Measurements from ENCODE around the gene ST14. TPM values are rescaled to one million over a fixed set of nuclear protein-coding genes. Genes with fewer than 3 reads are reported as not detected.
"Not testable (repeated sequence)": the region's sequence is repeated elsewhere in the genome, so short reads cannot be mapped to it uniquely, and the experiment has no call there.

Gene ST14
- total RNA-seq, 1 experiment from 2014 or later: 0.30 TPM

DNA sequence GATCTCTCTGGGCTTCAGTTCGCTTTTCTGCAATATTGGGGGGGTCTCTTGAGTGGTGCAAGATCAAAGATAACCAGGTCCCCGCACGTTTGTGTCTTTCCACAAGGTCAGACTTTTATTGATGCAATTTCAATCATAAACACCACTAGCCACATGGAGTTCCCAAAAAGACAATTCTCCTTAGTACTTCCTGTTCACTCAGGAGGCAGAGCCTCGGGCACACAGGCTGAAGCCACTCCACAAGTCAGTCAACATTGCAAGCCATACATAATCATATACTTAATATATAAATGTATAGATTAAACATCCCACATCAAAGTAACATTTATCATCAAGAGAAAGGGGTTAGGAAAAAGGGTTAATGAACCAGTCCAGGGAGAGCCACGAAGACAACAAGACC, 12.0 kb downstream of the ST14 start:
- H3K27me3 ChIP-seq (replicated peaks; ENCODE audit: insufficient read depth, low read depth, low read length, poor library complexity): no peaks in the 10 kb centered on the region

DNA sequence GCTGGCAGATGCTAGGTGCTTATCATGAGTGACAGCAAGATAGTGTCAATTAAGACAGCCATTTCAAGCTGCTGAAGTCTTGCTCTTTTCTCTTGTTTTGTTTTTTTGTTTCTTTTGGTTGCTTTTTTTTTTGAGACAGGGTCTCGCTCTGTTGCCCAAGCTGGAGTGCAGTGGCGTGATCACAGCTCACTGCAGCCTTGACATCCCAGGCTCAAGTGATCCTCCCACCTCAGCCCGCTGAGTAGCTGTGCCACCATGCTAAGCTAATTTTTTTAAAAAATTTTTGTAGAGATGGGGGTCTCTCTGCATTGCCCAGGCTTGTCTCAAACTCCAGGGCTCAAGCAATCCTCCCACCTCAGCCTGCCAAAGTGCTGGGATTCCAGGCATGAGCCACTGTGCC, 12.4 kb downstream of the ST14 start:
- POLR2A ChIA-PET (ENCODE audit: low non-redundant PET); H3K27ac ChIP-seq (ENCODE audit: low read depth, low read length, poor library complexity, severe bottlenecking); H3K36me3 ChIP-seq (ENCODE audit: insufficient read depth, low read length, poor library complexity, severe bottlenecking); H3K9me3 ChIP-seq (ENCODE audit: low read depth, low read length, poor library complexity, severe bottlenecking); BruUV-seq (replicated peaks); CTCF ChIA-PET; DNase-seq (ENCODE audit: low spot score); H3K4me1 ChIP-seq (ENCODE audit: insufficient read depth, low read length, poor library complexity, severe bottlenecking); H3K27me3 ChIP-seq (replicated peaks; ENCODE audit: insufficient read depth, low read depth, low read length, poor library complexity); H3K4me3 ChIP-seq (ENCODE audit: low read depth, low read length, poor library complexity, severe bottlenecking); intact Hi-C loops (cut with micrococcal nuclease; ENCODE audit: unreplicated experiment): not testable (repeated sequence)

More for the DNA sequence above, 12.0 kb downstream of the ST14 start:
- Histone ChIP-seq H3K9me3 (ENCODE audit: low read depth, low read length, poor library complexity, severe bottlenecking) (no peaks in the 10 kb centered on the region), H3K36me3 (ENCODE audit: insufficient read depth, low read length, poor library complexity, severe bottlenecking) (no peaks in the 10 kb centered on the region), H3K4me3 (ENCODE audit: low read depth, low read length, poor library complexity, severe bottlenecking) (no peak overlapping the region), H3K4me1 (ENCODE audit: insufficient read depth, low read length, poor library complexity, severe bottlenecking) (no peaks in the 10 kb centered on the region), H3K27ac (ENCODE audit: low read depth, low read length, poor library complexity, severe bottlenecking) (no peak overlapping the region)
- no peak for DNase-seq (ENCODE audit: low spot score)
- intact Hi-C loops (cut with micrococcal nuclease; ENCODE audit: unreplicated experiment): no loop called here
- BruUV-seq (replicated peaks): no TSS peak
- POLR2A ChIA-PET (ENCODE audit: low non-redundant PET): no interaction called here
- CTCF ChIA-PET: no interaction called here
- TF ChIP-seq, protein P1, sequence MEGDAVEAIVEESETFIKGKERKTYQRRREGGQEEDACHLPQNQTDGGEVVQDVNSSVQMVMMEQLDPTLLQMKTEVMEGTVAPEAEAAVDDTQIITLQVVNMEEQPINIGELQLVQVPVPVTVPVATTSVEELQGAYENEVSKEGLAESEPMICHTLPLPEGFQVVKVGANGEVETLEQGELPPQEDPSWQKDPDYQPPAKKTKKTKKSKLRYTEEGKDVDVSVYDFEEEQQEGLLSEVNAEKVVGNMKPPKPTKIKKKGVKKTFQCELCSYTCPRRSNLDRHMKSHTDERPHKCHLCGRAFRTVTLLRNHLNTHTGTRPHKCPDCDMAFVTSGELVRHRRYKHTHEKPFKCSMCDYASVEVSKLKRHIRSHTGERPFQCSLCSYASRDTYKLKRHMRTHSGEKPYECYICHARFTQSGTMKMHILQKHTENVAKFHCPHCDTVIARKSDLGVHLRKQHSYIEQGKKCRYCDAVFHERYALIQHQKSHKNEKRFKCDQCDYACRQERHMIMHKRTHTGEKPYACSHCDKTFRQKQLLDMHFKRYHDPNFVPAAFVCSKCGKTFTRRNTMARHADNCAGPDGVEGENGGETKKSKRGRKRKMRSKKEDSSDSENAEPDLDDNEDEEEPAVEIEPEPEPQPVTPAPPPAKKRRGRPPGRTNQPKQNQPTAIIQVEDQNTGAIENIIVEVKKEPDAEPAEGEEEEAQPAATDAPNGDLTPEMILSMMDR (conservative IDR thresholded peaks at IDR 0.05; ENCODE audit: low read depth, low read length): no peak
- no peak for TF ChIP-seq EZH2 (IDR thresholded peaks at IDR 0.05; ENCODE audit: borderline replicate concordance, low read depth, low read length, poor library complexity, severe bottlenecking)

DNA sequence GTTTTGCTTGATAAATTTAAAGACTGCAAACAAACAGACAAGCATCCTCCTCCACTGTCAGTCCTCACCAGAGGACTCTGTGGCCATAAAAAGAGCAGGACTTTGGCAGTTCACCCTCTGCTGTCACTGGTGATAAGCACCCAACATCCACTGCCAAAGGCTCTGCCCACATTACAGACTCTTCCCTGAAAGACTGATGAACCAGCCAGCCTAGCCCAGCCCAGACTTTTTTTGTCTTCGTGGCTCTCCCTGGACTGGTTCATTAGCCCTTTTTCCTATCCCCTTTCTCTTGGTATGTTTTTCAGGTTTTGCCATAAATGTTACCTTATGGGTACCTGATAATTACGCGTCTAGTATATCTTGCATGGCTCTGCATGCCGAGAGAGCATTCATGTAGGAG, 15.1 kb downstream of the ST14 start:
- ChIA-PET POLR2A (ENCODE audit: low non-redundant PET) (no interaction called here), CTCF (no interaction called here)
- Histone ChIP-seq H3K4me3 (ENCODE audit: low read depth, low read length, poor library complexity, severe bottlenecking) (no peak overlapping the region), H3K27me3 (replicated peaks; ENCODE audit: insufficient read depth, low read depth, low read length, poor library complexity) (no peaks in the 10 kb centered on the region), H3K4me1 (ENCODE audit: insufficient read depth, low read length, poor library complexity, severe bottlenecking) (no peaks in the 10 kb centered on the region), H3K36me3 (ENCODE audit: insufficient read depth, low read length, poor library complexity, severe bottlenecking) (no peaks in the 10 kb centered on the region), H3K9me3 (ENCODE audit: low read depth, low read length, poor library complexity, severe bottlenecking) (no peaks in the 10 kb centered on the region), H3K27ac (ENCODE audit: low read depth, low read length, poor library complexity, severe bottlenecking) (no peak overlapping the region)
- no TSS peak for BruUV-seq (replicated peaks)
- DNase-seq (ENCODE audit: low spot score): no peak
- intact Hi-C loops (cut with micrococcal nuclease; ENCODE audit: unreplicated experiment): no loop called here
- TF ChIP-seq, protein P1 (conservative IDR thresholded peaks at IDR 0.05; ENCODE audit: low read depth, low read length): no peak
- TF ChIP-seq EZH2 (IDR thresholded peaks at IDR 0.05; ENCODE audit: borderline replicate concordance, low read depth, low read length, poor library complexity, severe bottlenecking): no peak

DNA sequence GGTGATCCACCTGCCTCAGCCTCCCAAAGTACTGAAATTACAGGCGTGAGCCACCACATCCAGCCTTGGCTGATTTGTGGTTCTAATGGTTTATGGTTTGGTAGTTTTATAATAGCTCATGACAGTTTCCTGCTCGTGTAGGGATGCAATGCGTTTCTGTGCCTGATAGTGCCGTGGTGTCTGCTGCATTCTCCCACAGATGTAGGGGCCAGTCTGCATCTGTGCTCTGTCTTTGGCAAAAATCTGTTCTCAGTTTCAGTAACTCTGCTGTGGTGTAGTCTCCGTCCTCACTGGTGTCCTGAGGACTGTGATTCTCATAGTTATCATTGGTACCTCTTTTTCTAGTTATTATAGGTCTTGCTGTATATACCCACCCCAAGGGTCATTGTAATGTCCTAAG, 16.3 kb downstream of the ST14 start:
- CTCF ChIA-PET: interaction anchor here (0.6 to 0.7 kb wide), 2 partner anchors 10 to 390 kb away, joined by 4 to 6 read pairs; no protein-coding TSS in a partner anchor
- no peak for DNase-seq (ENCODE audit: low spot score)
- intact Hi-C loops (cut with micrococcal nuclease; ENCODE audit: unreplicated experiment): no loop called here
- Histone ChIP-seq H3K9me3 (ENCODE audit: low read depth, low read length, poor library complexity, severe bottlenecking) (no peaks in the 10 kb centered on the region), H3K4me1 (ENCODE audit: insufficient read depth, low read length, poor library complexity, severe bottlenecking) (no peaks in the 10 kb centered on the region), H3K4me3 (ENCODE audit: low read depth, low read length, poor library complexity, severe bottlenecking) (no peak overlapping the region), H3K27ac (ENCODE audit: low read depth, low read length, poor library complexity, severe bottlenecking) (no peak overlapping the region), H3K27me3 (replicated peaks; ENCODE audit: insufficient read depth, low read depth, low read length, poor library complexity) (no peaks in the 10 kb centered on the region), H3K36me3 (ENCODE audit: insufficient read depth, low read length, poor library complexity, severe bottlenecking) (no peaks in the 10 kb centered on the region)
- TF ChIP-seq, protein P1 (conservative IDR thresholded peaks at IDR 0.05; ENCODE audit: low read depth, low read length): no peak
- no peak for TF ChIP-seq EZH2 (IDR thresholded peaks at IDR 0.05; ENCODE audit: borderline replicate concordance, low read depth, low read length, poor library complexity, severe bottlenecking)
- POLR2A ChIA-PET (ENCODE audit: low non-redundant PET): no interaction called here
- BruUV-seq (replicated peaks): no TSS peak
